GM18505 (cell line): ENCODE measurements around the gene FKBP4.

Experiments
- ATAC-seq: cut with Tn5 transposase; IDR thresholded peaks from one replicate; pipeline ENCODE4 v1.9.1; 2021; ENCODE audit not compliant: unreplicated experiment
- POLR2A ChIP-seq: IDR thresholded peaks from 4 replicates; pipeline ENCODE4 v1.6.1; 2011; ENCODE audit warnings: borderline replicate concordance; ENCODE audit not compliant: insufficient read depth, insufficient read length; ENCODE audit errors: extremely low read depth

Gene FKBP4

GRCh38 chr12:2834581-2835491 lies 40.1 kb downstream of the FKBP4 start, which contains the start of gene NRIP2:
Gene NRIP2, minus strand, starts transcription at chr12:2835035. Its CDS starts 52 bp downstream, at chr12:2834983.
- TF ChIP-seq POLR2A = no peak

GRCh38 chr12:2835691-2836403 lies 41.1 kb downstream of the FKBP4 start:
- no peak for TF ChIP-seq POLR2A
- no peak for ATAC-seq

More at GRCh38 chr12:2834581-2835491, 40.1 kb downstream of the FKBP4 start, which contains the start of gene NRIP2:
- no peak for ATAC-seq

- no peak for TF ChIP-seq POLR2A
- no peak for ATAC-seq
Measured at GRCh38 chr12:2836574-2836973, 41.8 kb downstream of the FKBP4 start.

- ATAC-seq = no peak
- TF ChIP-seq POLR2A = no peak
Measured at GRCh38 chr12:2841056-2841650, 46.4 kb downstream of the FKBP4 start.

- ATAC-seq = no peak
- TF ChIP-seq POLR2A = no peak
Measured at GRCh38 chr12:2842948-2843347, 48.2 kb downstream of the FKBP4 start.

GRCh38 chr12:2844786-2845185 lies 50.0 kb downstream of the FKBP4 start:
- TF ChIP-seq POLR2A = no peak
- no peak for ATAC-seq

- TF ChIP-seq POLR2A = no peak
- no peak for ATAC-seq
Measured at GRCh38 chr12:2845280-2845679, 50.5 kb downstream of the FKBP4 start.

GRCh38 chr12:2851931-2852330 lies 57.2 kb downstream of the FKBP4 start:
- TF ChIP-seq POLR2A = no peak

GRCh38 chr12:2853626-2854025 lies 58.9 kb downstream of the FKBP4 start:
- ATAC-seq = no peak
- no peak for TF ChIP-seq POLR2A

More at GRCh38 chr12:2851931-2852330, 57.2 kb downstream of the FKBP4 start:
- ATAC-seq = no peak
